C4-2B (cell line): ENCODE measurements around the gene SPSB1.

ENCODE experiments used
- CTCF ChIP-seq: fragments of 450-650 bp; conservative IDR thresholded peaks from 2 replicates; pipeline ENCODE4 v1.5.1; 2017; ENCODE audit warnings: mild to moderate bottlenecking
- ZFX ChIP-seq: fragments of 450-650 bp; IDR thresholded peaks from 2 replicates; pipeline ENCODE4 v1.6.1; 2017

- no peak for TF ChIP-seq CTCF
- no peak for TF ChIP-seq ZFX
Measured at GRCh38 chr1:9253004-9253403, 39.7 kb upstream of the SPSB1 start.
